GM12878 (cell line): Measurements from ENCODE around the gene DNAH17. TPM values are rescaled to one million over a fixed set of nuclear protein-coding genes. Genes with fewer than 3 reads are reported as not detected.

Source experiments
- ATAC-seq: fragments of 200-7000 bp; cut with Tn5 transposase; 3 replicates; pipeline ENCODE4 v1.9.1; 2020; ENCODE audit warnings: mild to moderate bottlenecking, moderate library complexity
- BruUV-seq: library from RNA; stranded (reverse); fragments of 400-500 nt; replicated peaks from 2 replicates; lab custom pipeline; 2021; lab: Mats Ljungman, UMichigan
- CTCF ChIA-PET: fragments of 300-600 bp; sonication (Branson Sonifier 250); formaldehyde crosslinking; extraction: SDS; loops from one replicate; lab custom pipeline; 2021; ENCODE audit warnings: inconsistent platforms; lab: Yijun Ruan, JAX
- POLR2A ChIA-PET: fragments of 350-600 bp; formaldehyde crosslinking; extraction: SDS; loops from one replicate; lab custom pipeline; 2021; ENCODE audit warnings: inconsistent platforms; lab: Charles Lee
- RAD21 ChIA-PET: fragments of 300-600 bp; sonication (Branson Sonifier 250); formaldehyde crosslinking; loops from one replicate; lab custom pipeline; 2023; ENCODE audit warnings: antibody characterized with exemption; ENCODE audit not compliant: unreplicated experiment; lab: Charles Lee
- SMC1A ChIA-PET: fragments of 300-600 bp; sonication (Branson Sonifier 250); formaldehyde crosslinking; loops from one replicate; lab custom pipeline; 2023; ENCODE audit not compliant: unreplicated experiment, uncharacterized antibody; lab: Charles Lee
- DNase-seq: peaks from one replicate; pipeline ENCODE4 v3.0.0-alpha.2; 2011; ENCODE audit warnings: low read depth, low spot score
- FAIRE-seq: peaks from 3 replicates; lab custom pipeline; 2011; peaks lifted over from hg19 to GRCh38; lab: Jason Lieb, UNC
- H2AFZ ChIP-seq: 2 replicates; pipeline ENCODE4 v1.6.0; 2011; ENCODE audit warnings: low read depth, low read length, control low read depth; ENCODE audit not compliant: control insufficient read depth
- H3K27ac ChIP-seq: 2 replicates; pipeline ENCODE4 v1.5.1; 2011; ENCODE audit warnings: control low read depth; ENCODE audit not compliant: control insufficient read depth, insufficient read depth
- H3K27me3 ChIP-seq, 2 experiments: replicated peaks in 1 of 2; 2 replicates each; pipeline versions ENCODE4 v1.6.0 to v1.6.1; 2011; ENCODE audit warnings: low read length in 1 of 2; ENCODE audit not compliant: control insufficient read depth in 2 of 2, insufficient read depth in 2 of 2
- H3K36me3 ChIP-seq, 2 experiments: 2 replicates each; pipeline ENCODE4 v1.5.1; 2011; ENCODE audit warnings: low read length in 1 of 2; ENCODE audit not compliant: control insufficient read depth in 2 of 2, insufficient read depth in 2 of 2
- H3K4me1 ChIP-seq: 2 replicates; pipeline ENCODE4 v1.6.1; 2011; ENCODE audit warnings: mild to moderate bottlenecking, low read length, moderate library complexity, mixed read lengths; ENCODE audit not compliant: control insufficient read depth, insufficient read depth
- H3K4me2 ChIP-seq: 2 replicates; pipeline ENCODE4 v1.6.0; 2011; ENCODE audit warnings: control low read depth; ENCODE audit not compliant: control insufficient read depth, insufficient read depth
- H3K4me3 ChIP-seq: fragments of 200-600 bp; sonication (generic); 2 replicates; pipeline ENCODE4 v1.5.1; 2016
- H3K79me2 ChIP-seq: 2 replicates; pipeline ENCODE4 v1.6.0; 2011; ENCODE audit warnings: low read length; ENCODE audit not compliant: control insufficient read depth, insufficient read depth
- H3K9ac ChIP-seq: 2 replicates; pipeline ENCODE4 v1.8.0; 2011; ENCODE audit warnings: low read length, control low read depth, mixed read lengths; ENCODE audit not compliant: control insufficient read depth, insufficient read depth
- H3K9me3 ChIP-seq: replicated peaks from 3 replicates; pipeline ENCODE4 v1.5.1; 2011; ENCODE audit warnings: mild to moderate bottlenecking, low read length; ENCODE audit not compliant: control insufficient read depth, insufficient read depth
- H4K20me1 ChIP-seq: 2 replicates; pipeline ENCODE4 v1.6.0; 2011; ENCODE audit not compliant: control insufficient read depth, insufficient read depth
- CBX3 ChIP-seq: fragments of 200-600 bp; sonication (generic); IDR thresholded peaks from 2 replicates; pipeline ENCODE4 v1.6.1; 2016; ENCODE audit warnings: low read depth, borderline replicate concordance
- EGR1 ChIP-seq, 2 experiments: IDR thresholded peaks; 1 replicate in 1 of 2; 2 replicates in 1 of 2; pipeline ENCODE4 v1.6.1; 2011 to 2012; ENCODE audit warnings: low read depth in 2 of 2, low read length in 2 of 2, borderline replicate concordance in 1 of 2, mild to moderate bottlenecking in 1 of 2, moderate library complexity in 1 of 2
- EZH2 ChIP-seq: IDR thresholded peaks from 2 replicates; pipeline ENCODE4 v1.6.1; 2012; ENCODE audit warnings: low read depth, mild to moderate bottlenecking, control low read depth, inconsistent platforms, low read length, borderline replicate concordance; ENCODE audit not compliant: control insufficient read depth
- FOXK2 ChIP-seq: fragments of 450-650 bp; IDR thresholded peaks from 2 replicates; pipeline ENCODE4 v1.6.1; 2017; ENCODE audit warnings: mild to moderate bottlenecking, moderate library complexity
- GABPA ChIP-seq: IDR thresholded peaks from 2 replicates; pipeline ENCODE4 v1.6.1; 2014; ENCODE audit warnings: antibody characterized with exemption, low read depth, mild to moderate bottlenecking, inconsistent platforms
- HDAC2 ChIP-seq: fragments of 200-600 bp; sonication (generic); IDR thresholded peaks from 2 replicates; pipeline ENCODE4 v1.6.1; 2017
- HDAC6 ChIP-seq: fragments of 200-600 bp; sonication (generic); IDR thresholded peaks from one replicate; pipeline ENCODE4 v1.8.0; 2017; ENCODE audit warnings: antibody characterized with exemption; ENCODE audit not compliant: unreplicated experiment
- NFIC ChIP-seq: IDR thresholded peaks from 2 replicates; pipeline ENCODE4 v1.6.1; 2012; ENCODE audit warnings: low read depth, mild to moderate bottlenecking, inconsistent platforms, low read length, moderate library complexity
- NFYB ChIP-seq: IDR thresholded peaks from 2 replicates; pipeline ENCODE4 v1.6.1; 2011; ENCODE audit warnings: low read depth, mild to moderate bottlenecking, low read length, improper control_type of control experiment, moderate library complexity; ENCODE audit not compliant: insufficient read depth
- POLR2A ChIP-seq: IDR thresholded peaks from 2 replicates; pipeline ENCODE4 v1.6.1; 2011; ENCODE audit warnings: low read depth, mild to moderate bottlenecking, low read length
- POLR2AphosphoS5 ChIP-seq: IDR thresholded peaks from 2 replicates; pipeline ENCODE4 v1.6.1; 2011; ENCODE audit warnings: mild to moderate bottlenecking, low read length, inconsistent platforms
- SP1 ChIP-seq: IDR thresholded peaks from one replicate; pipeline ENCODE4 v1.6.1; 2011; ENCODE audit warnings: low read depth, low read length
- TAF1 ChIP-seq: IDR thresholded peaks from 2 replicates; pipeline ENCODE4 v1.6.1; 2011; ENCODE audit warnings: mild to moderate bottlenecking, low read depth, low read length, borderline replicate concordance
- TCF7 ChIP-seq: IDR thresholded peaks from 2 replicates; pipeline ENCODE4 v1.6.1; 2014; ENCODE audit warnings: antibody characterized with exemption, borderline replicate concordance
- WRNIP1 ChIP-seq: IDR thresholded peaks from 2 replicates; pipeline ENCODE4 v1.6.1; 2011; ENCODE audit warnings: low read depth, low read length, improper control_type of control experiment, borderline replicate concordance
- ZNF207 ChIP-seq: fragments of 450-650 bp; IDR thresholded peaks from 2 replicates; pipeline ENCODE4 v1.6.1; 2014; ENCODE audit warnings: antibody characterized with exemption, mild to moderate bottlenecking, borderline replicate concordance
- WGBS: methylation state at CpG from one replicate; pipeline ENCODE4 v1.1.6; 2016; ENCODE audit warnings: low lambda C conversion rate; ENCODE audit not compliant: insufficient replicate concordance, insufficient coverage; ENCODE audit errors: missing lambda C conversion rate; 5-methylcytosine and 5-hydroxymethylcytosine counted together
- in situ Hi-C: fragments of 300-500 bp; cut with MboI; formaldehyde crosslinking; loops from 9 replicates; pipeline ENCODE4 v1.14.3; 2018; ENCODE audit warnings: mixed read lengths
- intact Hi-C: fragments of 100-400 bp; cut with micrococcal nuclease; formaldehyde crosslinking; loops from one replicate; pipeline ENCODE4 v1.14.2; 2022; ENCODE audit not compliant: unreplicated experiment
- polyA plus RNA-seq, 11 experiments: library from polyadenylated mRNA; depleted of rRNA in 4 of 11; unstranded in 6 of 11; stranded (reverse) in 5 of 11; fragments of >200 nt; fragmentation: Nextera tagmentation in 4 of 11; fragmentation: Illumina TruSeq in 1 of 11; extraction: Ambion mirVana in 4 of 11; extraction: Trizol in 1 of 11; gene quantifications; 1 replicate in 1 of 11; 2 replicates in 10 of 11; pipeline versions ENCODE4 v1.2.1 to v1.2.3, GENCODE V29; 2011 to 2016; ENCODE audit warnings: inconsistent platforms in 2 of 11, missing spikeins in 2 of 11, low read depth in 1 of 11
- total RNA-seq, 4 experiments: library from RNA; depleted of rRNA in 3 of 4; stranded (reverse); fragments of >200 nt in 3 of 4; fragmentation: Illumina TruSeq in 1 of 4; extraction: Trizol in 1 of 4; gene quantifications; 2 replicates each; pipeline versions ENCODE4 v1.2.1 to v1.2.3, GENCODE V29; 2013 to 2021

Gene DNAH17
- total and polyA plus RNA-seq, 10 of the 15 experiments (the other 5 are each of a cell fraction or from before 2014, with no cell fraction given) = 0.16 to 2.9 (median 0.56) TPM

DNA sequence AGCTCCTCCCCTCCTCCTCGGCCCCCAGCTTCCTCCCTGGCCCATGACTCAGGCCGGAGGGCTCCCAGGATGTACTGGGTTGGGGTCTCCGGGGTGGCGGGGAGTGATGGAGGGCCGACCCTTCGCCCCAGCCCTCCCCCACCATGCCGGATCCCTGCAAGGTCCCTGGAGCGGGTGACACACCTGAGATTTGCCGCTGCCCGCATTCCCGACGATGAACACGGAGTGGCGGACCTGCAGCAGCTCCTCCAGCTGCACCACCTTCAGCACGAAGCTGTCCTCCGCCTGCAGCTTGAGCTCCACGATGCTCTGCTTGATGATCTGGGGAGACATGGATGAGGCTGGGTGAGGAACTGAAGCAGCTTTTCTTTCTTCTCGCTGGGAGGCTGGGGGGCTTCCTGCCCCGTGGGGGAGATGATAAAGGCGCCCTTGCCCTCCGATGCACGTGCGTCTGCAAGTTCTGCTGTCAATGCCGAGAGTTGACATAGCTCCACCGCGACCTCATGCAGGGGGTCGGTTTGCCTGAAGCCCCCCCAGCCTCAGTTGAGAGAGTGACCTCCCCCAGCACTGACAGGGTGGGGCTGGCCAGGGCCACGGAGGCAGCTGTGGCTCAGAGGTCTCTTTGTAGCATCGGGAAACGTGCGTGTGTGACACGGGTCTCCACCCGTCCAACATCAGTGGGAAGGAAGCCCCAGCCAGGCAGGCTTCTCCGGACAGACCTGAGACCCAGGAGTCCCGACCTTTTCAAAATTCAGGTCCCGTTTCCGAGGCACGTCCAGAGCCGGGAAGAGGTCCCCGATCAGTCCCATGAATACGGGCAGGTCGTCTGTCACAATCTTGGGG lies 83.1 kb downstream of the DNAH17 start:
- in situ Hi-C loops (no loop called here), intact Hi-C loops (no loop called here)
- ChIA-PET CTCF (no interaction called here), SMC1A (no interaction called here), POLR2A (interaction anchor here (0.6 kb wide), 1 partner anchor 467 kb away, joined by 5 read pairs; no protein-coding TSS in a partner anchor), RAD21 (no interaction called here)
- WGBS = 49% methylated on average over 38 of the region's 42 CpGs
- no peak overlapping the region for H2AFZ ChIP-seq
- H3K9ac ChIP-seq = no peak overlapping the region
- H3K9me3 ChIP-seq = no peaks in the 10 kb centered on the region
- DNase-seq (no peak), FAIRE-seq (no peak)
- no peaks in the 10 kb centered on the region; the same call in 1 of the 2 replicates for H3K4me1 ChIP-seq
- H3K4me3 ChIP-seq = no peak overlapping the region
- H4K20me1 ChIP-seq = no peaks in the 10 kb centered on the region
- H3K4me2 ChIP-seq = no peak overlapping the region
- no TSS peak for BruUV-seq
- H3K36me3 ChIP-seq = no peaks in the 10 kb centered on the region
- TF ChIP-seq WRNIP1 (no peak), FOXK2 (no peak), POLR2A (no peak; the same call in none of the 2 replicates), NFYB (no peak), HDAC2 (no peak), TAF1 (no peak), EGR1 (IDR thresholded peaks at IDR 0.05; ENCODE audit: borderline replicate concordance in 1 of 2, low read depth in 2 of 2, low read length in 2 of 2) (no peak), TCF7 (no peak), EZH2 (no peak), NFIC (no peak), SP1 (no peak), CBX3 (no peak), ZNF207 (no peak), POLR2AphosphoS5 (no peak), GABPA (no peak), HDAC6 (no peak)
- TF ChIP-seq, all 136 proteins: peak for 0
- ATAC-seq = no peak
- Histone ChIP-seq H3K79me2 (no peaks in the 10 kb centered on the region), H3K27ac (no peak overlapping the region), H3K27me3 (no peaks in the 10 kb centered on the region)
